Cerebellar cortex (tissue), 1 donor: ENCODE results near the gene CELSR3.

Experiments
- DNase-seq: peaks from one replicate; pipeline ENCODE4 v3.0.0-alpha.2; 2015; ENCODE audit warnings: low spot score

CELSR3 gene

DNA sequence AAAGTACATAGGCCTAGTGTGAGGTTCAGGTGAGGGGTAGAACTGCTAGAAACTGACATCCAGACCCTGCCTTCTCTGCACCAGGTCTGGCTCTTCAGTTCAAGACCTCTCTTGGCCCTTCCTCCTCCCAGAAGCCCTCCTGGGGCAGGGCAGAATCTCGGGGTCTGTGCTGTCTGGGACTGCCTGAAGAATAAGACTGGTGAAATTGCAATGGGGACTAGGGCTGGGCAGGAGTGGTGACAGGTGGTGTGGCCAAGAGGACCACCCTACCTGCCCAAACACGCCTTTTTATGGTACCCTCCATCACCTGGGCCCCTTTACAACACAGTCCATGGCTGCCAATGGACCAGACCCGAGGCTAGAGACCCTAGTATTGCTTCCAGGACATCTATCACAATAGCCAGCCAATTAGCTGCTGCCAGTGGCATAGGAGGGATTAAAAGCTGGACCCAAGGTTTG lies 24.6 kb upstream of the CELSR3 start:
- no peak for DNase-seq

DNA sequence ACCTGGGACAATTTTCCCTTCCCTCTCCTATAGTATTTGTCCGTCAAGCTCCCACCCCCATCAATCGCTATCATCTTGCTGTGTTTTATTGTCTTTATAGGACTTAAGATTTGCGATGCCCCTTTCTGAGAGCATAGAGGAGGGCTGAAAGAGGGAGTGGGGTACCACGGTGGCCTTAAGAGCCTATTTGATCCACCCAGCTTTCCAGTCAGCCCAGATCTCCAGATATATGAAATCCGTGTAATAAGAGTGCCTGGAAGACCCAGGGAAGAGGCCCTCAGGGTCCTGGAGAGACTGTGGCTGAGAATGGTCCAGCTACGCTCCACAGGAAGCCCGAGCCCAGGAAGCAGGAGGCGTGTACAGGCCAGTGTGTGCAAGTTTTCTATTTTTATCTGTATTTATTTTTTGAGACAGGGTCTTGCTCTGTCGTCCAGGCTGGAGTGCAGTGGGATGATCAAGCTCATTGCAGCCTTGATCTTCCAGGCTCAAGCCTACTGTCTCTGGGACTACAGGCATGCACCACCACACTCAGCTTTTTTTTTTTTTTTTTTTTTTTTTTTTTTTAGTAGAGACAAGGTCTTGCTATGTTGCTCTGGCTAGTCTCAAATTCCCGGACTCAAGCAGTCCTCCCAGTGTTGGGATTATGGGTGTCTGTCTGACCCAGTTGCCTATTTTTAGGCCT lies 24.0 kb upstream of the CELSR3 start:
- DNase-seq, result peak; percentile 47

DNA sequence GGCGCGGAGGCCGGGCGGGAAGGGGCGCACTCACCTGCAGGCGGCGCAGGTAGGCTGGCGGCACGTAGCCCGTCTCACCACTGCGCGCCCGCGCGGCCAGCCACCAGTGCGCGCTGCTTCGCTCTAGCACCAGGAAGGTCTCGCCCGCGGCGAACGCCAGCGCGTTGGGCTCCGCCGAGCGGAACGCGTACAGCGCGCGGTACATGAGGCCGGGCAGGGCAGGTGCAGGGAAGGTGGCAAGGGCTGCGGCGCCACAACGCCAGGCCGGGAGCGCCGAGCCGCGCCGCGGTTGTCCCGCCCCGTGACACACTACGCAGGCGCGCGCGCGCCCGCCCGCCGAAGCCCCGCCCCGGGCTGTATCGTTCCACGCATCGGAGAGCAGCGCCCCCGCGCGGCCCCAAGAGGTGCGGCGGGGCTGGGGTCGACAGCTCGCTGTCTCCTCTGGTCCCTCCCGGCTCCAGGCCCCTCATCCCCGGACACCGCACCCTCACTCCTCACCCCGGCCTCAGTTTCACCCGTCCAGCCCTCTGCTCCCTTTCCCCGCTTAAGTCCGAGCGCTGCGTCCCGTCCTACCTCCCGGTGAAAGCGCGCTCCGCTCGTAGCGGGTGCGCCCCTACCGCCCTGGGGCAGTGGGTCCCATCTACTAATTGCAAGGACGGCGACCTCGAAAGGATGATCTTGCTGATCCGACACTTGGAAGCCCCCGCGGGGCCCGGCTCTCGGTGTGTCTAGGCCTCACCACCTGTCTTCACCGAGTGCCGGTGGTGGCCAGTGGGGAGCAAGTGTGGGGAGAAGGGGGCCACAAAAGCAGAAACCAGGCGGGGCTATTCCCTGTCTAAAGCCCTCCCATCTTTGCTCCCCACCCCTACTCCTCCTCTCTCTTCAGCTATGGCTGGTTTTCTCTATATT lies 23.2 kb upstream of the CELSR3 start, which contains the start of gene NCKIPSD:
Gene NCKIPSD (minus strand): TSS at position 313 of the 909 bp plus-strand sequence. CDS start 108 bp downstream, at position 205.
- DNase-seq, result peak; percentile 81

DNA sequence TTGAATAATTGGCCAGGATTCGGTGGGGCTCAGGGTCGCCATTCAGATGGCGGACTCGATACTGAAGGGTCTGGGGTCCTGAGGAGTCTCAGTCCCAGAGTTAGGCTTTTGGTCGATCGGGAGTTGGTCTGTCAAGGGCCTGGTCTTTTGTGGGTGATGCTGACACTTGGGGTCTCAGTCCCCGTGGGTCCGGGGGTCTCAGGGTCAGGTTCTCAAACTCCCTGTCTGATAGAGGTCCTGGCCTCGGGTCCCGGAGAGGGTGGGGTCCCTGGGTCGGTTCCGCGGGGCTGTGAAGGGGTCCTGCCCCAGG lies 22.6 kb upstream of the CELSR3 start:
- DNase-seq, result no peak

DNA sequence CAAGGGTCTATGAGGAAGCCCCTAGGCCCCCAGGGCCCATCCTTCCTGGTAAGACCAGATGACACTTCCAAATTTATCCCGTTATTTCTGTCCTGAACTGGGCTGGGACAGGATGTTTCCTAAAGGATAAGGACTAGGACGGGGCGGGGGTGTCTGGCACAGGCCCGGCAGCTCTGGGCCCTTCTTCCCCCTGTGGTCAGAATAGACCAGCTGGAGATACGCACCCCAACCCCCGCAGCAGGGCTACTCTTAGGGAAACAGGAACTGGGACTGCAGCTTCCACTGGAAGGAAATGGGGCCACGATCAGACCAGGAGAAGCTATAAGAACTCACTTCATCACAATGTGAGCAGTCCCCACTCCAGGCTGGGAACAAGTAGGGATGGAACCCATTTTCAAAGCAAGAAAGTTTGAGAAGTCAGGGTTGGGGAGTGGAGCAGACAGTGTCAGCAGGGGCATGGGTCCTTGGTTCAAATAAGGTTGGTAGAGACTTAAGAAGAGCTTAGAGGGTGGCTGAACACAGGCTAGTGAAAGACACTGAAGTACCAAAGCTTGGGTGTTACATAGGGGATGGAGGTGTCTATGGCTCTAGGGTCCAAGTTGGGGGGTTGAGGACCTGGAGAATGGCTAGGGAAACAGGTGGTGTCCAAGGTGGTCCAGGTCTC lies 21.9 kb upstream of the CELSR3 start:
- DNase-seq, result no peak

DNA sequence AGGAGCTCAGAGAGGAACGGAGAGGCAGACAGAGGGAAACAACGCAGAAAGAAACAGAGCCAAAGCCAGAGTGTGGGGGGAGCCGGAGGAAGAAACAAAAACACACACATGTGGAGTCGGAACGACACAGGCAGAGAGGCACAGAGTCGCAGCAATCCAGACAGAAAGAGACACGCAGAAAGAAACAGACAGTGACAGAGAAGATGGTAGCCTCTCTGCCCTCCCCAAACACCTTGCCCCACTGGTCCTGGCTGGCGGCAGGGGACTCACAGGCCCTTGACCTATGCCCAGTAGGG lies 21.3 kb upstream of the CELSR3 start:
- DNase-seq, result no peak

DNA sequence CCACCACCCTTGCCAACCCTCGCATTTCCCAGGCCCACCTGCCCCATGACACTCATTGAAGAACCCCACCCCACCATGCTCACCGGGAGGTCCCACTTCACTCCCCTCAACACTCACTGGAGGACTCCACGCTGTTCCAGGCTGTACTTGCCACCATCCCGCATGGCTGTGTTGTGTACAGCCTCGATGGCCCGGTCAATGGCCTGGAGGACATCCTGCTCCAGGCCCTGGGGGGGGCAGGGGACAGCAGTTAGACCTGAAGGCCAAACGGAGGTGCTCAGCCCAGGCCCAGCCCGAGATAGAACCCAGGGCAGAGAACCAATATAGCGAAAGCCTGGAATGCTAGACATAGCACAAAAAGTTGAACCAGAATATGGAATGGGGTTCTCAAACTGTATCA lies 20.1 kb upstream of the CELSR3 start:
- DNase-seq, result no peak

DNA sequence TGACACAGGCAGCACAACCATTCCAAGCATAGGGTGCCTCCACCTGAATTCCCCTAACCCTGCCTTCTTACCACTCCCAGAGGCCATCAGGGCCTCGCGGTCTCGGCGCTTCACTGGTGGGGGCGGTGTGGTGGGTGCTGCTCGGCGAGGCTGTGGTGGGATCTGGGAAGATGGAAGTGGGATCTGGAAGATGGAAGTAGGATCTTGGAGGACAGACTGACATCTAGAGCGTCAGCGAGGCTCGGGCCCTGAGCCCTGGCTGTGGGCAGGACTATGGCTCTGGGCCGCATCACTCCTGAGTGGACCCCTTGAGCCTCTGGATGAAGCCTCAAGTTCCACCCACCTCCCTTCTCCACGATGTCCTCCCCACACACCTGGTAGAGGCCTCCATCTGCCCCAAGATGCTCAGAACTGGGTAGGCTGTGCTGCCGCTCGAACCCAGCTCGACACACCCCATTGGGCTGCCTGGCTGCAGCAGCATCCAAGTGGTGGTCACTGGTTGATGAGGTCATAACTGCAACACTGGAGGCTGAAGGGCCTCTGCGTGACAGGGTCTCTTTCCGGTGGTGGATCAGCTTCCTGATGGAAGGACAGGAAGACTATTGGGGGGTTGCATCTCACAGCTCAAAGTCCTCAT lies 19.4 kb upstream of the CELSR3 start:
- no peak for DNase-seq

DNA sequence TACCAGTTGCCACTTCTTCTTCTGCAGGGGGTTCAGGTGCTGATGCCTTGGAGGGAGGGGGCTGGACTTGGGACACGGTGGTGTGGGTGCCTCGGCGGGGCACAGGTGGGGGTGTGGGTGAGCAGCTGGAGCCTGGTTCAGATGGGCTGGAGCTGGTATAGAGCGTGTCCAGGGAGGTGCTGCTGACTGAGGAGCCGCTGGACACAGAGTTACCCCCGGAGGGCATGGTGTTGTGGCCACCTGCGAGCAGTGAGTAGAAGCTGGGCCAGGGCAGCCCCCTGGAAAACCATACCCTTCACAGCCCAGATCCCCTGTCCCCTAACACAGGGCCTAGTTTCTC lies 18.8 kb upstream of the CELSR3 start:
- no peak for DNase-seq

DNA sequence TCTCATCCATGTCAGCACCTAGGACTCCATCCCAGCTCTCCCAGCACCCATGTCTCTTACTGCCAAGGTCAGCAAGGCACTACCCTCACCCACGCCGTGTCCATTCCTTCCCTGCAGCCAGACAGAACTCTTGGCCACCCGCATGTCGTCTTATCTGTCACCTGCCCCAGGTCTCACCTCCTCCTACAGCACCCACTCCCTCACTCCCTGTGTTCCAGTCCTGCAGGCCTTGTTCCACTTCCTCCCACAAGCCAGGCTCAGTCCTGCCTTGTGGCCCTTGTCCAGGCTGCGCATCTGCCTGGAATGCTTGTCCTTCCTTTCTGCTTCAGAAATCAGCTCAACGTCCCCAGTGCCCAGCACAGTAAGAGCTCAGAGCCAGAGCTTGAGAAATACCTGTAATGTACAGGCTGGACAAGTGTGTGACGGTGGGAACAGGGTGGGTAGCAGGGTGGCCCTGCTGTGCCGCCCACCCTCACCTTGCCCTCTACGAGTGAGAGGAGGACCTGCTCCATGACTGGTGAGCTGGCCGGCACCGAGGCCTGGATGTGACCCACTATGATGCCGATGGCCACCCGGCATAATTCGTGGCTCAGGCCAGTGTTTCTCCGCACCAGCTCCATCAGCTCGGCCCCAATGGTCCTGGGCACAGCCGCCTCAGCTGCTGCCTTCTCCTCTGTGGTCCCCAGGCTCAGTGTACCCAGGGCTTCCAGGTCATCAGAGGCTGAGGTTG lies 18.3 kb upstream of the CELSR3 start:
- no peak for DNase-seq

DNA sequence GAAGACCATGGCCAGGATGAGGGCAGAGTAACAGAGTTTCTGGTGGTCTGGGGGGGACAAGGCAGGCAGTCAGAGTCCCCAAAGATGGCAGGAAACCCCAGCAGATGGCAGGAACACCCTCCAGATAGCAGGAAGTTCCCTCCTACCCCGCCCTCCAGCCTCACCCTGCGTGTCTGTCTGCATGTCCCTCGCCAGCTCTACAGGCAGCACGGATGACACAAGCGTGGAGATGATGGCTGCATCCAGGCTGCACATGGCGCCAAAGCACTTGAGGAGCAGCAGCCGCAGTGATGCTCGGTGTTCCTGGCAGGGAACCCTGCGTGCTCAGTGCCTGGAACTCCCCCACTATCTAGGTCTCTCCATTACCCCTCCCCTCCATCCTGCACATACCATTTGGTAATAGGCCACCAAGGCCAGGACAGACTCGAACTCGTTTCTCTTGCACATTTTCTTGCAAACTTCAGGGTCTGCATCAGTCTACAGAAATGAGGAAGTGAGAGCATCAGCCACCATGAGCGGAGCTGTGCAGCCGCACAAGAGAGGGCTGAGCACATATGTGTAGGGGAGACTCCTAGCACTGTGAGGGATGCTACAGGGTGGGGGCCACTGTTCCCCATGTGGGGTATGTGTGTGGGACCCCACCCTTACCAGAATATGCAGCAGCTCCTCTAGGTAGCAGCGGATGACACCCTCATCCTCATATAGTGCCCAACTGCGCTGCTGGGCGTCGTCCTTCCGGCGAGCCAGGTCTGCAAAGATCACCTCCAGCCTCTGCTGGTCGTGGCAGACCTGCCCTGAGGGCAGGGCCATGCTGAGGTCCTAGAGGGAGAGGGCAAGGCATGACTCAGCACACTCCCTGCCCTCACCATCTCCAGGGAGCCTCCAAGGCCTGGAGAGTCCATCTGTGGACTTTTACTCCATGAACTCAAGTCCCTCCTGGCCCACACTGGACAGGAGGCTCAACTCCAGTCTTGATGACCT lies 17.0 kb upstream of the CELSR3 start:
- DNase-seq, result no peak

DNA sequence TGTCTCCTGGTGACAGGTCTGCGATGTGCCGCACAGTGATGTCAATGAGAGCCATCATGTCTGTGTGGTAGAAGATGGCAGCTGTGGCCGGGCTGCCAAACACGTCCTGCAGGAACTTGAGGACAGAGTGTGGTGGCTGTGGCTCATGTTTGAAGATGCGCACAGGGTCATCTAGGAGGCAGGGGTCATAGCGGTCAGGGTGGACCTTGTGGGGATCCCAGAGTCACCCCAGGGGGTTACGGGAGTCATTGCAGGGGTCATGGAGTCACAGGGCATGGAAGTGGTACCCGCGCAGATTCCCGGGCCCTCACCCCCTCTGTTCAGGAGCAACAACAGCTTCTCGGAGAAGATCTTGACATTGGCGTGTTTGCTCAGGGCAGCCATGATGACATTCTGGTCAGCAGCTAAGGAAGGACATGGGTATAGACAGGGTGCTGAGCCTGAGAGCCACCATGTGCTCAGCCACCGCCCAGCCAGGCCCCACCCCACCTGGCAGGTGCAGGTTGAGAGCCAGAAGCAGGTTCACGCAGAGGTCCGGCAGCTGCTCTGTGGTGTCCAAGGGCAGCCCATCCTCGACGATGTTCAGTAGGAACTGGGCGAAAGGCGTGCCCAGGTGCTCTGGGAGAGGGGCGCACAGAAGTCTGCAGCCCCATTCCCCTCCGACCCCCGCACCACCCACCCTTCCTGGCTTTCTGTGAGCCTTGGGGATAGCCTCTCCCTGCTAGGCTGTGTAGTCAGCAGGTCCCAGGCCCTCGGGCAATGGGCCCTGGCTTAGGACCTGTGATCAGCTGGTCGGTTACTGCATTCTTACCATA lies 16.1 kb upstream of the CELSR3 start:
- no peak for DNase-seq

DNA sequence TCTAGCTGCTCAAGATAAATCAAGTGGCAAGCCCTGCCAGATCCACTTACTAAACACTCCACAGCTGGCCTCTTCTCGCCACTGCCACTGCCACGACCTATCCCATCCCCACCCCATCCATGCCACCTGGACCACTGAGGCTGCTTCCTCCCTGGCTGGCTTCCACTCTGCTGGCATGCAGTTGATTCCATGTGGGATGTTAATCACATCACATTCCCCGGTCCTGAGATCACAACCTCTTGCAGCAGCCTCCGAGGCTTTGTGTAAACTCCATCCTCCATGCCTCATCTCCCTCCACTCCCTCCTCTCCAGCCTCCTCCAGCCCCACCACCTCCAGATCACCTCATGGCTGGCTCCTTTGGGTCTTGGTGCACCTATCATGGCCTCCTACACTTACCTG lies 15.4 kb upstream of the CELSR3 start:
- DNase-seq, result no peak

DNA sequence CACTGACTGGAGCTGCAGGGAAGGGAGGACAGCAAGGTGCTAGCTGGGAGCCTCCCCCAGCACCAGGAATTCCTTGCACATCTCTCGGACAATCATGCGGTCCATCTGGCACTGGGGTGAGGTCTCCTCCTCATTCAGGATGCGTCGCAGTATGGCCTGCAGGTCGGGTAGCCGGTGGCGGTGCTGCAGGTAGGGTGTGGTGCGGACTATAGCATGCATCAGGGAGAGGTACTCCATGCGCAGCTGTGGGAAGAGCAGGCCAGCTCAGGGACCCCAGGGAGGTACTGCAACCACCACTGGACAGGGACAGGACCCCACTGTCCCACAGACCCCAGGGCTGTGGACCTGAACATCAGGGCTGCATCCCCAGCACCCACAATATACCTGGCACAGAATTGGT lies 11.8 kb upstream of the CELSR3 start:
- DNase-seq, result no peak

DNA sequence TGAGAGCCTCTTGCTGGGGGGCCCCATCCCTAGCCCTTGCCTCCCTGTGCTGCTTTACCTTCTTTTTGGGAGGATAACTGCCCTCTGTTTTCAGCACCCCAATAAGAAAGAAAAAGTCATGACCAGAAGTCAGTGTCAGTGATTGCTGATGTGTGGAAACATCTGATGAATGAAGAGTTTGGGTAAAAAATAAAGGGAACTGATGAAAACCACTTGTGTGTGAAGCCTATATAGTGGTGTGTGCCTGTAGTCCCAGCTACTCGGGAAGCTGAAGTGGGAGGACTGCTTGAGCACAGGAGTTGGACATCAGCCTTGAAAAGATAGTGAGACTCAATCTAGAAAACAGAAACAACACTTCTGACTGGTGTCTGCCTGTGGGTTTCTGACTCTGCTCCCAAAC lies 9.8 kb upstream of the CELSR3 start:
- no peak for DNase-seq

DNA sequence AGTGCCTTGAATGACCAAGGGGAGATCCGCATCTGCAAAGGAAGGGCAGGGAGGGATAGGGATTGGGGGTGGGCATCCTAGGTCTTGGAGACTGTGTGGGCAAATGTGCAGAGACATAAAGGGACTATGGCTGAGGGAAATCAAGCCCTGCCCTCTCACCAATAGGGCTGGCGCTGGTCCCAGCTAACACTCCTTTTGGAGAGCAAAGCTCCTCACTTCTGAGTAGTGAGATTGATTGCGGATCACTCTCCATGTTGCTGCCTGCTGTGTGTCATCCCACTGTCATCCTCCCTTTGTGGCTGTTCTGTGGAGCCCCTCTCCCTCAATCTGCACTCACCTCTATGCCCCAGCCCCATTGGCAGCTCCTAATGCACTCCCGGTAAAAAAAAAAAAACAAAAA lies 2.2 kb upstream of the CELSR3 start:
- DNase-seq, result no peak

DNA sequence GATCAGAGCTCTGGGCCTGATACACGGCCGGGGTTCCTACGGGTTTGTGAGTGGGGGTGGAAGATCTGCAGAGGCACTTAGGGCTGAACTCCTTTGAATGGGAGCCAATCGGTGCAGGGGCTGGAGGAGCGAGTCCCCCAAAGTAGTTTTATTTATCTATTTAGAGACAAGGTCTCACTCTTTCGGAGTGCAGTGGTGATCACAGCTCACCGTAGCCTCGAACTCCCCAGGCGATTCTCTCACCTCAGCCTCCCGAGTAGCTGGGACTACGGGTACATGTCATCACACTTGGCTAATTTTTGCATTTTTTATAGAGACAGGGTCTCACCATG lies 1.6 kb upstream of the CELSR3 start:
- no peak for DNase-seq

DNA sequence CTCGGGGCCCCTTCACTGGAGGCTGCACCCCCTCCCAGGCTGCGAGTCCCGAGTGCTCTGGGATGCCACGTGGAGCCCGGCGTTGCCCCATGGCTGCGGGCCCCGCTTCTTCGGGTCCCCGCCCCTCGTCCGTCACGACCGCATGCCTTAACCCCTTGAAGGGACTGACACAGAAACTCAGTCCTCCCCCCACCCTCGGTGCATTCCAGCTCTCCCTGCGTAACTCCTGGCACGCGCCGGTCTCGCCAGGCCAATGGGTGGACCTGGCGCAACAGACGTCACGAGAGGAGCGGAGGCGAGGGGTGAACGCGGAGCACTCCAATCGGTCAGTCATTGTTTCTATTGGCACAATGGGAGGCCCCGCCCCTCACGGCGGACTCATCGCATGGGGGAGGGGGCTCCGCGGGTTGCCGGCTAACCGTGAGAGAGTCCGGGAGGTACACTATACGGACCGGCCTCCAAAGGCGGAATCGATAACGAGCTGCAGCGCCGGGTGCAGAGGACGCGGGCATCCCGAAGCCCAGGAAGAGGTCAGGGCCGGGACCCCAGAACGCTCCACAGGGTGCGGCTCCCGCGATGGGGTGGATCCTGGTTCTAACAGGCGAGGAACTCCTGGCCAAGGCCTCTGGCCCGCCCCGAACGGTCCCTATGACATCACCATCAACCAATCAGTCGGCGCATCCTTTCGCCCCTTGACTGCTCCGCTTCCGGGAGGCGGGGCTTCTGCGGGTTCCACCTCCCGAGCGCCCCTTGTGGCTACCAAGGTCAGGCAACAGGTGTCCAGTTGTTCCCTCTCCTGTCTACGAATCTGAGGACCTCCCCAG lies 1.0 kb upstream of the CELSR3 start:
- DNase-seq, result peak; percentile 99

DNA sequence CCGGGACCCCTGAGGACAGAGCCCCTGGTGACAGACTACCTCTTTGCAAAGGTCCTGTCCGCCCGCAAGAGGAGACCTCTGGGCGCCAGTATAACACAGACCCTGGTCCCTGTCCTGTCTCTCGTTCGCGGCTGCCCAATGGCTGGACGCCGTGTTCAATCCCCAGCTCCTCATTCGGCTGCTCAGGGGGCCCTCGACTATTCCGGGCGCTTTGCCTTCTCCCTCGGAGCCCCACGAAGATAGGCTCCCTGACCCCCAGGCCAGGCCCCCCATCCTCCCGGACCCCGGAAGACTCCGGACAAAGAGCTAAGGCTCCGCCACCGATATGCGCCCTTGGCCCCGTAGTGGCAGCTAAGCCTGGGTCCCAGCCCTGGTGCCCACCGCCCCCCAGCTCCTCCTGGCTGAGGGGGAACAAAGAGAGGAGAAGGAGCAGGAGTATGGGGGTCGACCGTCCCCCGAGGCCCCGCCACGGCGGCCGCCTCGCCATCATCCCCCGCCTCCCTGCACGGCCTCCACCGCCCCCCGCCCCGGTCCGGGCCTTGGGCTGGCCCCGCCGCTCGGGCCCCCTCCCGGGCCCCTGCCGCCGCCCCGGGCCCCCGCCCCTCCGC lies 437 bp downstream of the CELSR3 start:
- peak; percentile 31 for DNase-seq
